ENCODE data around the gene SPRN. TPM values are rescaled to one million over a fixed set of nuclear protein-coding genes. Genes with fewer than 3 reads are reported as not detected.

The SPRN gene
- total RNA-seq, 1 donor from 2014 or later, result 0.12 TPM

DNA sequence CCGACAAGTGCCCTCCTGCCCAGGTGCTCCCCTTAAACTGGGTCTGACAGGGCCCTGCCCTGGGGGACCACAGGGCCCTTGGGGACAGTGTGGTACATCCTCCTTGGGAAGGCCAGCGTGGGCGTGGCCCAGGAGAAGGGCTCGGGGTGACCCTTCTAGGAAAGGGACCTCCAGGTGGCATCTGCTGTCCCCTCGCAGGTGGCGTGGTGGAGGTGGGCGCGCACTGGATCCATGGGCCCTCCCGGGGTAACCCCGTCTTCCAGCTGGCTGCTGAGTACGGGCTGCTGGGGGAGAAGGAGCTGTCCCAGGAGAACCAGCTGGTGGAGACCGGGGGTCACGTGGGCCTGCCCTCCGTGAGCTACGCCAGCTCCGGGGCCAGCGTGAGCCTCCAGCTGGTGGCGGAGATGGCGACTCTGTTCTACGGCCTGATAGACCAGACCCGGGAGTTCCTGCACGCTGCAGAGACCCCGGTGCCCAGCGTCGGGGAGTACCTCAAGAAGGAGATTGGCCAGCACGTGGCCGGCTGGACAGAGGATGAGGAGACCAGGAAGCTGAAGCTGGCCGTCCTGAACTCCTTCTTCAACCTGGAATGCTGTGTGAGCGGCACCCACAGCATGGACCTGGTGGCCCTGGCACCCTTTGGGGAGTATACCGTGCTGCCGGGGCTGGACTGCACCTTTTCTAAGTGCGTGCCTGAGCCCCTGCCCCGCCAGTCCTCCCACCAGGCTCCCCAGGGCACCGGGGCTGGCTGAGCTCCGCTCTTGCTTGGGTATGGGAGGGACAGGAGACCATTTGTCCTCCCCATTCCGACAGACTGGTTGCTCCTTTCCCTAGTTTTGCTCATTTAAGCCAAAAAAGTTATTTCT lies 44.4 kb downstream of the SPRN start:
- Mint-ChIP-seq H3K27ac (no peak overlapping the region), H3K36me3 (ENCODE audit: insufficient read depth) (peaks cover 3% of the 10 kb centered on the region), H3K4me3 (ENCODE audit: low read depth) (peak overlapping the region; percentile 65), H3K9me3 (ENCODE audit: low read depth) (no peaks in the 10 kb centered on the region), H3K27me3 (peaks cover 23% of the 10 kb centered on the region), H3K4me1 (ENCODE audit: low read depth) (peaks cover 1% of the 10 kb centered on the region)
- DNase-seq (ENCODE audit: low spot score, unreplicated experiment), result no peak
- TF ChIP-seq, protein P1, sequence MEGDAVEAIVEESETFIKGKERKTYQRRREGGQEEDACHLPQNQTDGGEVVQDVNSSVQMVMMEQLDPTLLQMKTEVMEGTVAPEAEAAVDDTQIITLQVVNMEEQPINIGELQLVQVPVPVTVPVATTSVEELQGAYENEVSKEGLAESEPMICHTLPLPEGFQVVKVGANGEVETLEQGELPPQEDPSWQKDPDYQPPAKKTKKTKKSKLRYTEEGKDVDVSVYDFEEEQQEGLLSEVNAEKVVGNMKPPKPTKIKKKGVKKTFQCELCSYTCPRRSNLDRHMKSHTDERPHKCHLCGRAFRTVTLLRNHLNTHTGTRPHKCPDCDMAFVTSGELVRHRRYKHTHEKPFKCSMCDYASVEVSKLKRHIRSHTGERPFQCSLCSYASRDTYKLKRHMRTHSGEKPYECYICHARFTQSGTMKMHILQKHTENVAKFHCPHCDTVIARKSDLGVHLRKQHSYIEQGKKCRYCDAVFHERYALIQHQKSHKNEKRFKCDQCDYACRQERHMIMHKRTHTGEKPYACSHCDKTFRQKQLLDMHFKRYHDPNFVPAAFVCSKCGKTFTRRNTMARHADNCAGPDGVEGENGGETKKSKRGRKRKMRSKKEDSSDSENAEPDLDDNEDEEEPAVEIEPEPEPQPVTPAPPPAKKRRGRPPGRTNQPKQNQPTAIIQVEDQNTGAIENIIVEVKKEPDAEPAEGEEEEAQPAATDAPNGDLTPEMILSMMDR (IDR thresholded peaks at IDR 0.05; ENCODE audit: unreplicated experiment), result no peak

DNA sequence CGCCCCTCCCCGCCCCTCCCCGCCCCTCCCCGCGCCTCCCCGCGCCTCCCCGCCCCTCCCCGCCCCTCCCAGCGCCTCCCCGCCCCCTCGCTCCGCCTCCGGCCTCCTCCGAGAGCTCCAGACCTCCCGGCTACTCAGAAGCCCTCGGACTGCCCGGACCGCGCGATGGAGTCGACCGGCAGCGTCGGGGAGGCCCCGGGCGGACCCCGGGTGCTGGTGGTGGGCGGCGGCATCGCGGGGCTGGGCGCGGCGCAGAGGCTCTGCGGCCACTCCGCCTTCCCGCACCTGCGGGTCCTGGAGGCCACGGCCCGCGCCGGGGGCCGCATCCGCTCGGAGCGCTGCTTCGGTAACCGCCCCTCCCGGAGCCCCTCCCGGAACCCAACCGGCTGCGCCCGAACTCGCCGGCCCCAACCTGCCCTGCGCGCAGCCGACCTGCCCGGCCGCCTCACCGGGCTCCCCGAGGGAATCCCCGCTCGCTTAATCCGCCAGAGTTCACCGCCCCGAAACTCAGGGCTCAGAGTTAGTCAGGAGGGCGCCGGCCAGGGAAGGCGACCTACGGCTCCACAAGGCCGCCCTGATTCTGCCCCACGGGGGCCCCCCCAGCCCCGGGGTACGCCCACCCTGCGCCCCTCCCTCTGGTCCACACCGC lies 45.1 kb downstream of the SPRN start, which contains the start of gene PAOX:
Gene PAOX (plus strand): TSS at position 111 of the 649 bp plus-strand sequence. CDS start 55 bp downstream, at position 166.
- TF ChIP-seq, protein P1 (IDR thresholded peaks at IDR 0.05; ENCODE audit: unreplicated experiment), result no peak
- peaks cover 29% of the 10 kb centered on the region for H3K27me3 Mint-ChIP-seq
- H3K9me3 Mint-ChIP-seq (ENCODE audit: low read depth), result no peaks in the 10 kb centered on the region
- H3K27ac Mint-ChIP-seq, result no peak within 1 kb of the TSS
- no peaks in the 10 kb centered on the region for H3K36me3 Mint-ChIP-seq (ENCODE audit: insufficient read depth)
- H3K4me1 Mint-ChIP-seq (ENCODE audit: low read depth), result peaks cover 1% of the 10 kb centered on the region
- H3K4me3 Mint-ChIP-seq (ENCODE audit: low read depth), result peak within 1 kb of the TSS; percentile 71
- DNase-seq (ENCODE audit: low spot score, unreplicated experiment), result peak; percentile 56

DNA sequence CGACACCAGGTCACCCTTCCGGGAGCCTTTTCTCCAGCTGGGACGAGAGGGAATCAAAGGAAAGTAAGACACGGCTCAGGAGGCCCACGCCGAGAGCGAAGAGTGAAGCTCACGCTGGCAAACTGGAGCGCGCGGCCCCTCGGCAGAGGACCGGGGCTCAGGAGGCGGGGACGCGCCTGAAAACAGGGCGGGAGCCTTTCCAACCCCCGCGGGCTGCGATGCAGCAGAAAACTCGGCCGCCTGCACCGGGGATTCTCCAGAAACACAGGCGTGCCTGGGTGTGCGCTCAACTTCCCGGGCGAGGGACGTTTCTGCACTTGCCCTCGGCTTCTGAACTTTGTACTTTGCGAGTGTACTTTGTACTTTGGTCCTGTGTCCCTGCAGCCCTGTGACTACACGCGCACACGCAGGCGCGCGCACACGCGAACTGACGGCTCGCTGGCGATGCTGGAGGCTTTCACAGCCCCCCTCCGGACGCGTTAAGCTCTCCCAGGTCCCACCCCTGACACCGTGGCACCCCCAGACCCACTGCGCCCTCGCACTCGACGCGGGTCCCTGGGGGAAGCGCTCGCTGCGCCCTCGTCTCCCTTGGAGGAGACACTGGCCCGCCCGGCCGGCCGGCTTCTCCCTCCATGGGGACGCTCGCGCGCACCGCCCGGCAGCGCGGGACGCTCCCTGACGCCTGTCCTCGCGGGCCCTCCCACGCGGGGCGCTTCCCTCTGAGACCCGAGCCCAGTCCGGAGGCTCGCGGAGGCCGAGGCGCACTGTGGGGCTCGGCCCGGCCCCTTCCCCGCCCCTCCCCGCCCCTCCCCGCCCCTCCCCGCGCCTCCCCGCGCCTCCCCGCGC lies 46.0 kb downstream of the SPRN start:
- TF ChIP-seq, protein P1 (IDR thresholded peaks at IDR 0.05; ENCODE audit: unreplicated experiment), result no peak
- no peak overlapping the region for H3K27ac Mint-ChIP-seq

DNA sequence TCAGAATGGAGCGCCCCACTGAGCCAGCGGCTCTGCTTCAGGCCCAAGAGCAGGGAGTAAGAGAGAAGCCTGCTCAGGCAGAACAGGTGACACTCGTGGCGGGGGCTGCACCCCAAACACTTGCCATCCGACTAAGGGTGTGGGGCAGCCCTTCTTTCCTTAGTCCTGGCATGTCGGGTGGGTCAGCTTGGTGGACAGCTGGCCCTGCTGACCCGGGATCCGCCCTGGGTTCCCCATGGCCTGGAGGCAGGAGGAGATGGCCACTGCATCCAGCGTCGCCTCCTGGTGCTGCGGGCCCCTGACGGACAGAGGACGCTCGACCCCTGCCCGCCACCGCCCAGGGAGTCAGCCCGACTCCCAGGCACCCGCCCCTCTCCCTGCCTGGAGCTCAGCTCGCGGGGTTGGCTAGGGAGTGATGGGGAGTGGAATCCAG lies 46.6 kb downstream of the SPRN start:
- peaks cover 33% of the 10 kb centered on the region for H3K27me3 Mint-ChIP-seq
- no peak for DNase-seq (ENCODE audit: low spot score, unreplicated experiment)
- no peaks in the 10 kb centered on the region for H3K36me3 Mint-ChIP-seq (ENCODE audit: insufficient read depth)
- peaks cover 5% of the 10 kb centered on the region for H3K4me1 Mint-ChIP-seq (ENCODE audit: low read depth)
- peak overlapping the region; percentile 71 for H3K4me3 Mint-ChIP-seq (ENCODE audit: low read depth)
- TF ChIP-seq, protein P1 (IDR thresholded peaks at IDR 0.05; ENCODE audit: unreplicated experiment), result no peak
- H3K27ac Mint-ChIP-seq, result no peak overlapping the region
- H3K9me3 Mint-ChIP-seq (ENCODE audit: low read depth), result no peaks in the 10 kb centered on the region

More for the DNA sequence above, 46.0 kb downstream of the SPRN start:
- no peak for DNase-seq (ENCODE audit: low spot score, unreplicated experiment)
- Mint-ChIP-seq H3K36me3 (ENCODE audit: insufficient read depth) (no peaks in the 10 kb centered on the region), H3K4me1 (ENCODE audit: low read depth) (peaks cover 4% of the 10 kb centered on the region), H3K9me3 (ENCODE audit: low read depth) (no peaks in the 10 kb centered on the region), H3K27me3 (peaks cover 33% of the 10 kb centered on the region), H3K4me3 (ENCODE audit: low read depth) (peak overlapping the region; percentile 71)
